Suppressor macrophage (primary cell): ENCODE data around the gene SLC22A23.
A peak's percentile ranks its signal among the peaks of the same experiment; 100 is the strongest.
"Not testable (repeated sequence)": the region's sequence is repeated elsewhere in the genome, so short reads cannot be mapped to it uniquely, and the experiment has no call there.

Experiments
- DNase-seq, 4 experiments: peaks; one replicate each; pipeline ENCODE4 v3.0.0-alpha.2; 2020 to 2022

SLC22A23 gene

DNA sequence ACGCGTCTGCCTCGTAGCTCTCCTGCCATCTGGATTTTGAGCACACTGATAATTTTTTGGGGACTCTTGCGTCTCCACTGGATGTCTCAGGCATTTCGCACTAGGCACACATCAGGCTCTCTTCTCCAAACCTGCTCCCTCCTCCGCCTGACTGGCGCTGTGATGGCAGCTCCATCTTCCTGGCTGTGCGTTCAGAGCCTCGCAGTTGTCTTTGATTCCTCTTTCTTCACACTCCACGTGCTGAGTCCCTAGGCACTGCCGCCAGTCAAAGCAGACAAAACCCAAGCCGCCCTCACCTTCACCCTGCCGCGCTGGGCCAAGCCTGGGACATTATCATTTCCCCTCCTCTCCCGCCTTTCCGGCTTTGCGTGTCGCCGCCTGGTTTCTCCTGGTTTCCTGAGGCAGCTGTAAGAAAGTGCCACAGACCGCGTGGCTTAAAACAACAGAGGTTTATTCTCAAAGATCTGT lies 197.3 kb downstream of the SLC22A23 start:
- DNase-seq: peak; percentile 37 to 65 (median 60)

- DNase-seq: peak; percentile 92 to 98 (median 96)
Observed at GRCh38 chr6:3258720-3259490, 197.9 kb downstream of the SLC22A23 start, which contains the start of gene PSMG4. Gene PSMG4 (plus strand): TSS chr6:3258947. CDS start chr6:3259023, 76 bp downstream.

GRCh38 chr6:3258201-3258600 lies 198.6 kb downstream of the SLC22A23 start:
- DNase-seq: no peak

- DNase-seq: no peak
Observed at GRCh38 chr6:3253597-3253961, 203.3 kb downstream of the SLC22A23 start.

DNA sequence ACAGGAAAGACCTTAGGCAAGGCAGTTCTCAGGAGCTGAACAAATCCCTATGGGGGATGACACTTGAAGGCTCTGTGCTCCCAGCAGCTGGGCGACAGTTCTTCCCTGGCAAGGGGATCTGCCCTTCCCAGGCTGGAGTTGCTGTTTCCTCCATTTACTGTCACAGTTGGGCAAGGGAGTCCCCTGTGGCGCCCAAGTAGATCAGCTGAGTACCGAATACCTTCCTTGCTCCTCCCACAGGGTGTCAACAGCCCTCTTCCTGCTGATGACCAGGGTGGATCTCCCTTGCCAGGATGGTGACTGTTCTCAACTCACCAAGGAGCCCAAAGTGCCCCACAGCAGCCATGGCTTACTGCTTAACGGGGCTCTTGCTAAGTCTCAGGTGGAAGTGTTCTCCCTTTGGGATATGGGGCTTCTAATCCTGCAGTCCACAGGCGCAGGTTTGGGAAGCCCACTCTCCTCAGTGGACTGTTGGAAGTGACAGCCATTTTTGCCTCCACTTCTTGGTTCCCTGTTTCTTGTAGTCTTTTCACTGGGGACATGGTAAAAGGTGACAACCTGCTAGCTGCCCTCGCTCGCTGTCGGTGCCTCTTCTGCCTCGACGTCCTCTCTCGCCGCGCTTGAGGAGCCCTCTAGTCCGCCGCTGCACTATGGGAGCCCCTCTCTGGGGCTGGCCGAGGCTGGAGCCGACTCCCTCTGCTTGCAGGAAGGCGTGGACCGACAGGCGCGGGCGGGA lies 203.8 kb downstream of the SLC22A23 start:
- DNase-seq: peak in 1 of 4 experiments; percentile 26

- peak in 2 of 4 experiments; percentile 11 to 16 for DNase-seq
Observed at GRCh38 chr6:3252369-3252768, 204.5 kb downstream of the SLC22A23 start.

DNA sequence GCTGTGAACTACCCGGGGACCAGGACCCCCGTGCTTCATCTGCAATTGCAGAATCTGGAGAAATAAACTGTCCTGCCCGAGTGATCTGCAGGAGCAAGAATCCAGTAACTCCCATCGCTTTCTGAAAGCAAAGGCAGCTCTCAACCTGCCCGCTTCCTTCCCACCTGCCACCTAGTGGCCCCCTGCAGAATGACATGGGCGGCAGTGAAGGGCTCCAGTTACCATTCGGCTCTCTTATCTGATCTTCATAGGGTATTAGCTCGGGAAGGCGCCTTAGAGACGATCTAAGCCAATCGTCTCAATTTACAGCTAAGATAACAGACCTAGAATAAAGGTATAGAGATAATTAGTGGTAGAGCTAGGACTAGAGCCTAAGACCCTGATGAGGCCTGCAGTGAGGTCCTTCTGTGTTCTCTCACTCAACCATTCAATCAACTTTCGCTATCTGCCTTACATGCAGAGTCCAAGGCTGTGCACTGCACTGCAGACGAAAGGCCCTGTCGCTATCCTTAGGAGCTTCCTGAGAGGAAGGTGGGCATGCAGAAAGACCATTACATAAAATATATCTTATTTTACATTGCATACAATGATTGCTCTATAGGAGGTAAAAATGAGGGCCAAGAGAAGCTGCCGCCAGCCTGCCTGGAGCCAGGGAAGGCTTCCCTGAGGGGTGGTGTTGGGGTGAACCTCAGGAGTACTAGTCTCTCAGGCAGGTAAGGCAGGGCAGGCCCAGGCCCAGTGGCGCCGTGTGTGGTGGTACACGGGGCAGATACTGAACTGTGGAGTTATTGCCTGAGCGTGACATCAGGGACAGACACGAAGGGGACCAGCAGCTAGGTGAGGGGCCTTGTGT lies 205.2 kb downstream of the SLC22A23 start:
- DNase-seq: peak; percentile 79 to 88 (median 86)

- DNase-seq: no peak
Observed at GRCh38 chr6:3250231-3250675, 206.6 kb downstream of the SLC22A23 start.

DNA sequence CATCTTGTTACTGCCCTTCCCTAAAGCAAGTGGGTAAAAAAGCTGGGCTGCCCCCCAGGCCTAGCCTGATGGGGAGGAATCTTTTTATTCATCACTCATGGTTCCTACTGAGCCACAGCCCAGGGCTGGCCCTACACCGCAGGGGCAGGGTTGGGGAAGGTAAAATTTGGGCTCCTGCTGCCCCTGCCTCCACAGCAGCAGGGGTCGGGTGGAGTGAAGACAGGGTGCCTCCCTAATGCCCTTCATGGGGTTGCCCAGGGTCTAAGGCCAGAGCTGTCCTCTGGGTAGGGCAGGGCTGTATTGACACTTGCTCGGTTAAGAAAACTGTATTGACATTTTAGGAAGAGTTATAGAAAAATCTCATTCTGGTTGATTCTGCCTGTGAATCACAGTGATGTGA lies 207.0 kb downstream of the SLC22A23 start:
- no peak for DNase-seq

DNA sequence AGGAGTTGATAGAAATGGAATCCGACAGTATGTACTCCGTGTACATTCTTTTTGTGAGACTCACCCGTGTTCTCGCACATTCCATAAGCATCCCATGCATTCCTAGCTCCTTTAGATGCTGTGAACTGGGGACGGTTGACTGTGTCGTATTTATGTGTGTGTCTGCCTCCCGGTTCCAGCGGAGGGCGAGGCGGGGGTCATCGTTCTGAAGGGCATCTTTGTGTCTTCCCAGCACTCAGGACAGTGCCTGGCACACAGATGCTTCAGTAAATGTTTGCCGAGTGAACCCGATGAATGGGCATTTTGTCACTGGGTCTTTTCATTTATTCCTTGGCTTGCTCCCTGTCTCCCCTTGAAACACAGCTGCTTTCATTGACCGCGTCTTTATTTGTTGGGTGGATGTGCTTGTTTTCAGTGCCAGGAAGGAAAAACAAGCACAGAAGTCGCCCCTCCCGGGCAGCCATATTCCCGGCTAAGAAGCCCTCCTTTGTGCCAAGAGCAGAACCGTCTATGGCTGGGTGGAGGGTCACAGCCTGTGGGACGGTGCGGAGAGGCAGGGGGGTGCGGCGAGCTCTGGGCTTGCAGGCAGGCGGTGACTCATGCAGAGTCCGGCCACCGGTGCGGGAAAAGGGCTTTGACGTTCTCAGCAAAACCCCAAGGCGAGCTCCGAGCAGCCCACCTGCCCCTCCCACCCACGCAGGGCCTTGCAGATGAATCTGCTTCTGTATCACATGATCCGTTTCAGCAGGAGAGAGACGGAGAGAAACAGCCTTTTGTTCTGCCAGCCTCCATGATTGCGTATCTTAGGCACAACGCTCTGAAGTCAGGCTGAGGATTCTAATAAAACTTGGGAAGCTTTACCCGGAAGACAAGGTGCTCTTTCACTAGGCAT lies 209.3 kb downstream of the SLC22A23 start:
- peak in 2 of 4 experiments; percentile 8 to 18 for DNase-seq

DNA sequence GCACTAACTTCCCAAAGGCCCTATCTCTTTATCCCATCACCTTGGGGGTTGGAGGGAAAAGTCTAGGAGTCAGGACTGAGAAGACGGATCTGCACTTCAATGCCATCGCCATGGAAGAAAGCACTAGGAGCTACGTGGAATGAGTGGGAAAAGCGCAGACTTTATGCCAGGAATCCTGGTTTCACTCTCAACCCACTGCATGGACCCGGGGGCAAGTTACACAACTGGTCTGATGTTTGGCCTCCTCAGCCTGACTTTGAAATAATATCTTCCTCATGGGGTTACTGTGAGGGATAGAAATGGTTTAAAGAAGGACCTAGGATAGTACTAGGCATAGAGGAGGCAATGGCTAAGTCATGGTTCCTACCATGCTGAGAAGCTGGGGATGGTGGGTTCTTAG lies 211.6 kb downstream of the SLC22A23 start:
- DNase-seq: no peak

- DNase-seq: not testable (repeated sequence)
Observed at GRCh38 chr6:3244832-3245161, 212.1 kb downstream of the SLC22A23 start.

- DNase-seq: no peak
Observed at GRCh38 chr6:3244003-3244831, 212.6 kb downstream of the SLC22A23 start.

GRCh38 chr6:3242768-3243167 lies 214.1 kb downstream of the SLC22A23 start:
- DNase-seq: no peak

DNA sequence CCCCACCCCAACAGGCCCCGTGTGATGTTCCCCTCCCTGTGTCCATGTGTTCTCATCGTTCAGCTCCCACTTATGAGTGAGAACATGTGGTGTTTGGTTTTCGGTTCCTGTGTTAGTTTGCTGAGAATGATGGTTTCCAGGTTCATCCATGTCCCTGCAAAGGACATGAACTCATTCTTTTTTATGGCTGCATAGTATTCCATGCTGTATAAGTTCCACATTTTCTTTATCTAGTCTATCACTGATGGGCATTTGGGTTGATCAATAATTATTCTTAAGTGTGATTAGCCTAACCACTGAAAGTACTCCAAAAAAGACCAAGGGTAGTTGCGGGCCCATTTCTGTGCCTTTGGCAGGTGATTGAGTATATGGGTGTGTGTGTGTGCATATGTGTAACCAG lies 215.1 kb downstream of the SLC22A23 start:
- DNase-seq: not testable (repeated sequence)

- no peak for DNase-seq
Observed at GRCh38 chr6:3240595-3240994, 216.3 kb downstream of the SLC22A23 start.

GRCh38 chr6:3239110-3239830 lies 217.6 kb downstream of the SLC22A23 start:
- no peak for DNase-seq

- DNase-seq: peak; percentile 57 to 66 (median 63)
Observed at GRCh38 chr6:3237761-3238662, 218.8 kb downstream of the SLC22A23 start.

DNA sequence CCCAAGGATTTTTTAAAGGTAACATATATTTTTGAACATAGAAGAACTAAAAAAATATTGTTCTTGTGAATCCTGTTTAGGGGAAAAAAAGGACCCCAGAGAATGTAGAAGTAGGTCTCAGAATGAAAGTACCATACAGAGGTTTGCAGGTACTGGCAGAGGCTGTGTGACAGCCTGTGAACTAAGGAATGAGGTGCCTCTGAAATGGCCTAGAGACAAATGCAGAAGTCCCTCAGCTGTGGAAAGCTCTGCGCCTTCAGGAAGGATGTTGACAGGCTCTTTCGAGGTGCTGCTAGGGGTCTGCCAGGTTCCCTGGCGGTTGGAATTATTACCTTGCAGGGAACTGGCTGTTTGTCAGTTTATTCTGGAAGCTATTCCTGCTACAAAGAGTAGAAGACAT lies 220.8 kb downstream of the SLC22A23 start:
- peak in 2 of 4 experiments; percentile 18 to 22 for DNase-seq
